T-helper 2 cell (primary cell): Measurements from ENCODE around the gene LTB4R2.
"Not testable (repeated sequence)": the region's sequence is repeated elsewhere in the genome, so short reads cannot be mapped to it uniquely, and the experiment has no call there.

ENCODE experiments used
- DNase-seq, 5 experiments: peaks; one replicate each; pipeline versions ENCODE4 v3.0.0 to v3.0.0-alpha.2; 2012 to 2022

The LTB4R2 gene

GRCh38 chr14:24321212-24321975 is 11.5 kb downstream of the LTB4R2 start:
- no peak for DNase-seq

- no peak for DNase-seq
These were observed 12.7 kb downstream of the LTB4R2 start for GRCh38 chr14:24322672-24323071.

GRCh38 chr14:24323341-24323740 is 13.4 kb downstream of the LTB4R2 start:
- DNase-seq, result no peak

GRCh38 chr14:24324024-24324423 is 14.1 kb downstream of the LTB4R2 start:
- no peak for DNase-seq

- no peak for DNase-seq
These were observed 15.1 kb downstream of the LTB4R2 start for GRCh38 chr14:24325041-24325530.

- DNase-seq, result no peak
These were observed 16.0 kb downstream of the LTB4R2 start for GRCh38 chr14:24325963-24326362.

- no peak for DNase-seq
These were observed 17.4 kb downstream of the LTB4R2 start for GRCh38 chr14:24327303-24327702.

- not testable (repeated sequence) for DNase-seq
These were observed 18.0 kb downstream of the LTB4R2 start for GRCh38 chr14:24327914-24328313.

GRCh38 chr14:24329073-24329663 is 19.2 kb downstream of the LTB4R2 start:
- no peak for DNase-seq

GRCh38 chr14:24329736-24330135 is 19.8 kb downstream of the LTB4R2 start:
- DNase-seq, result peak in 2 of 5 experiments; percentile 82 to 86

- DNase-seq, result no peak
These were observed 21.2 kb downstream of the LTB4R2 start for GRCh38 chr14:24330973-24331674.

GRCh38 chr14:24331731-24332267 is 21.9 kb downstream of the LTB4R2 start:
- no peak for DNase-seq

- peak; percentile 47 to 94 (median 79) for DNase-seq
These were observed 22.5 kb downstream of the LTB4R2 start for GRCh38 chr14:24332268-24332993.

GRCh38 chr14:24334431-24335291 is 24.7 kb downstream of the LTB4R2 start, which contains the start of gene ADCY4:
TSS of gene ADCY4 (minus strand) at chr14:24335071. CDS start at chr14:24334652, 419 bp downstream.
- peak in 1 of 5 experiments; percentile 43 for DNase-seq

GRCh38 chr14:24335461-24336171 is 25.7 kb downstream of the LTB4R2 start:
- no peak for DNase-seq

GRCh38 chr14:24337144-24337823 is 27.3 kb downstream of the LTB4R2 start:
- DNase-seq, result no peak

GRCh38 chr14:24337824-24338175 is 27.9 kb downstream of the LTB4R2 start:
- no peak for DNase-seq

- DNase-seq, result no peak
These were observed 28.9 kb downstream of the LTB4R2 start for GRCh38 chr14:24338843-24339242.

GRCh38 chr14:24339284-24340151 is 29.6 kb downstream of the LTB4R2 start, which contains the start of gene RIPK3:
TSS of gene RIPK3 (minus strand) at chr14:24339991. CDS start at chr14:24339826, 165 bp downstream.
- DNase-seq, result peak; percentile 35 to 74 (median 52)
